AG04449 (cell line): ENCODE data around the gene GPR180.

Source experiments
- CTCF ChIA-PET: fragments of 350-600 bp; formaldehyde crosslinking; extraction: SDS; loops from one replicate; lab custom pipeline; 2021; ENCODE audit warnings: antibody characterized with exemption; lab: Yijun Ruan, JAX
- POLR2A ChIA-PET: fragments of 400-600, 350-600 bp; formaldehyde crosslinking; extraction: SDS; loops from one replicate; lab custom pipeline; 2020; ENCODE audit warnings: antibody characterized with exemption, inconsistent platforms; lab: Yijun Ruan, JAX
- DNase-seq: peaks from one replicate; pipeline ENCODE4 v3.0.0-alpha.2; 2010; ENCODE audit warnings: low read depth, low spot score
- H3K4me3 ChIP-seq: 2 replicates; pipeline ENCODE4 v1.5.1; 2011; ENCODE audit warnings: low read depth, mild to moderate bottlenecking, control low read depth, low read length
- CTCF ChIP-seq: IDR thresholded peaks from one replicate; pipeline ENCODE4 v1.5.1; 2011; ENCODE audit warnings: mild to moderate bottlenecking, moderate library complexity, low read length, control low read depth, inconsistent platforms; ENCODE audit not compliant: insufficient read depth; ENCODE audit errors: missing control alignments

GPR180 gene

GRCh38 chr13:94602467-94602866 is 810 bp downstream of the GPR180 start:
- ChIA-PET POLR2A (interaction anchor here (1.1 kb wide), 1 partner anchor 14 kb away, joined by 3 read pairs; no protein-coding TSS in a partner anchor), CTCF (interaction anchor here (0.7 to 4.2 kb wide), 4 partner anchors 10 to 587 kb away, joined by 3 to 27 read pairs (median 3); no protein-coding TSS in a partner anchor)
- peak overlapping the region; percentile 97 for H3K4me3 ChIP-seq
- no peak for DNase-seq
- TF ChIP-seq CTCF = no peak

GRCh38 chr13:94607056-94607455 is 5.4 kb downstream of the GPR180 start:
- ChIA-PET POLR2A (no interaction called here), CTCF (no interaction called here)
- no peak for DNase-seq
- no peak overlapping the region for H3K4me3 ChIP-seq
- no peak for TF ChIP-seq CTCF

GRCh38 chr13:94607939-94608338 is 6.3 kb downstream of the GPR180 start:
- POLR2A ChIA-PET = no interaction called here
- no peak for TF ChIP-seq CTCF
- no peak for DNase-seq
- H3K4me3 ChIP-seq = no peak overlapping the region
- CTCF ChIA-PET = interaction anchor here (2.1 to 2.2 kb wide), 2 partner anchors 10 to 12 kb away, joined by 9 to 12 read pairs; no protein-coding TSS in a partner anchor

GRCh38 chr13:94608586-94608985 is 6.9 kb downstream of the GPR180 start:
- no peak overlapping the region for H3K4me3 ChIP-seq
- DNase-seq = no peak
- no peak for TF ChIP-seq CTCF
- ChIA-PET CTCF (interaction anchor here (2.1 to 2.2 kb wide), 2 partner anchors 9 to 11 kb away, joined by 9 to 12 read pairs; no protein-coding TSS in a partner anchor), POLR2A (no interaction called here)

GRCh38 chr13:94609196-94609595 is 7.5 kb downstream of the GPR180 start:
- H3K4me3 ChIP-seq = no peak overlapping the region
- DNase-seq = no peak
- TF ChIP-seq CTCF = no peak
- ChIA-PET POLR2A (no interaction called here), CTCF (interaction anchor here (2.1 to 2.2 kb wide), 2 partner anchors 9 to 11 kb away, joined by 9 to 12 read pairs; no protein-coding TSS in a partner anchor)

- CTCF ChIA-PET = no interaction called here
These were observed 8.8 kb downstream of the GPR180 start for GRCh38 chr13:94610475-94610874.

More at GRCh38 chr13:94610475-94610874, 8.8 kb downstream of the GPR180 start:
- TF ChIP-seq CTCF = no peak
- POLR2A ChIA-PET = no interaction called here
- no peak for DNase-seq
- H3K4me3 ChIP-seq = no peak overlapping the region
